Tibial nerve (tissue), 3 donors: ENCODE results near the gene KRTAP2-3.

ENCODE experiments used
- EP300 ChIP-seq, 2 donors: sonication (generic); formaldehyde crosslinking; IDR thresholded peaks; one replicate each; pipeline ENCODE4 v1.6.1; 2017; ENCODE audit warnings: antibody characterized with exemption in 2 of 2, mild to moderate bottlenecking in 1 of 2
- POLR2A ChIP-seq, 2 donors: fragments of 450-650 bp; IDR thresholded peaks; one replicate each; pipeline ENCODE4 v1.6.1; 2017; ENCODE audit warnings: antibody characterized with exemption in 2 of 2, mild to moderate bottlenecking in 2 of 2, moderate library complexity in 2 of 2

GRCh38 chr17:41065829-41066624, 6.1 kb upstream of the KRTAP2-3 start, which contains the start of gene KRTAP2-4:
- TF ChIP-seq POLR2A (IDR thresholded peaks at IDR 0.05) (no peak), EP300 (IDR thresholded peaks at IDR 0.05) (no peak)
